ENCODE results near the gene PRKCE.
A peak's percentile ranks its signal among the peaks of the same experiment; 100 is the strongest.

The PRKCE gene

DNA sequence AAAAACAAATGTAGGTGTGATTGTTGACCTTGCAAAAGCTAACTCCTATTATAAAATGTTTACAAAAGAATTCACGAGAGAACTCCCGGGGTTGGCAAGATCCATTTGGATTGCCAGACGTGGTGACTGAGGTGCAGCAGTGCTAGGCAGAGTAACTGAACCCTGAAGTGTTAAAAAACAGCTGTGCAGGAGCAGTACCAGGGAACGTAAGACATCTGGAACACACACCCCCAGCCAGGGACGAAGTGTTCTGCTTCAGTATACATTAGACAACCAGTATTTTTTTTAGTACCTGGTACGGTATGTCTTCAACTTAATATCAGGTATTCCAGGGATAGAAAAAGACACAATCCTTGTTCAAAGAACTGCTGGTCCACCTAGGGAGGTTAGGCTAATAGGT, 373.6 kb downstream of the PRKCE start:
- TF ChIP-seq, protein P1, sequence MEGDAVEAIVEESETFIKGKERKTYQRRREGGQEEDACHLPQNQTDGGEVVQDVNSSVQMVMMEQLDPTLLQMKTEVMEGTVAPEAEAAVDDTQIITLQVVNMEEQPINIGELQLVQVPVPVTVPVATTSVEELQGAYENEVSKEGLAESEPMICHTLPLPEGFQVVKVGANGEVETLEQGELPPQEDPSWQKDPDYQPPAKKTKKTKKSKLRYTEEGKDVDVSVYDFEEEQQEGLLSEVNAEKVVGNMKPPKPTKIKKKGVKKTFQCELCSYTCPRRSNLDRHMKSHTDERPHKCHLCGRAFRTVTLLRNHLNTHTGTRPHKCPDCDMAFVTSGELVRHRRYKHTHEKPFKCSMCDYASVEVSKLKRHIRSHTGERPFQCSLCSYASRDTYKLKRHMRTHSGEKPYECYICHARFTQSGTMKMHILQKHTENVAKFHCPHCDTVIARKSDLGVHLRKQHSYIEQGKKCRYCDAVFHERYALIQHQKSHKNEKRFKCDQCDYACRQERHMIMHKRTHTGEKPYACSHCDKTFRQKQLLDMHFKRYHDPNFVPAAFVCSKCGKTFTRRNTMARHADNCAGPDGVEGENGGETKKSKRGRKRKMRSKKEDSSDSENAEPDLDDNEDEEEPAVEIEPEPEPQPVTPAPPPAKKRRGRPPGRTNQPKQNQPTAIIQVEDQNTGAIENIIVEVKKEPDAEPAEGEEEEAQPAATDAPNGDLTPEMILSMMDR (IDR thresholded peaks at IDR 0.05; ENCODE audit: borderline replicate concordance, insufficient read depth, low read depth, low read length) = no peak
- no peak overlapping the region for H3K4me3 ChIP-seq (ENCODE audit: low read depth, low read length)

GRCh38 chr2:46025676-46026075, 374.2 kb downstream of the PRKCE start:
- TF ChIP-seq, protein P1 (IDR thresholded peaks at IDR 0.05; ENCODE audit: borderline replicate concordance, insufficient read depth, low read depth, low read length) = no peak
- no peak overlapping the region for H3K4me3 ChIP-seq (ENCODE audit: low read depth, low read length)

DNA sequence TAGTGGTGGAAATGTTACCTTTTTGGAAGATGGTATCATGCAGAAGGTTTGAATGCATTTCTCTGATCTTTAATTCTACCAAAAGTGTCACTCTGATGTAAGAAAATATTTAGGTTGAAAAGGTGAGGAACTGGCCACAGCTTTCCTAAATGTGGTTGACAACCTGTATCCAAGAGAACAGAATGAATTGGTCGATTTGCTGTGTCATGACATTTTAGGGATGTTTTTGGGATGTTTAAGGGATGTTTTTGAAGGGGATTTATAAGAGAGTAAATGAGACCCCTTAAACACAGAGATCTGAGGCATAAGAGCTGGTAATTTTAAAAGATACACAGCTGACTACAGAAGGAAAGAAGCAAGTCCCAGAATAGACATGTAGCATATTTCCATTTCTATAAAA, 375.0 kb downstream of the PRKCE start:
- no peak overlapping the region for H3K4me3 ChIP-seq (ENCODE audit: low read depth, low read length)
- TF ChIP-seq, protein P1 (IDR thresholded peaks at IDR 0.05; ENCODE audit: borderline replicate concordance, insufficient read depth, low read depth, low read length) = no peak

DNA sequence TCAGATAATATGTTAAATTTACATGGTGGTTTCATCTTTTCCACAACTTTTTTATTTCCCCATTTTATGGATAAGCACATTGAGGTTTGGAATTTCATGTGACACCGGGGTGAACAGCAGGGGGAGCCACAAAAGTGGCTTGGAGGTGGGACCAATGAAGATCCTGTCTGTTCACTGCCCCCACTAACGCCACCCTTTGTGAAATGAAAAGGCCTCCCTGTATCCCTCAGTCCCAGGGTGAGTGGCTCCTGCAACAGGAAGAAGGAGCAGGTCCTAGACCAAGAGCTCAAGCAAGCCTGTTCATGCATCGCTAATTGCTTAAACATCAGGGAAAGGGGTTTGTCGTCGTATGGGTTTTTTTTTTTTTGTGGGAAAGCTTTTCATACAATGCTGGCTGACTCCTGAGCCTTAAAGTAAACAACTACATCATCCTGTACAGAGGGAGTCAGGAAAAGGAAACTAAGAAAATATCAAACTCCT, 377.9 kb downstream of the PRKCE start:
- TF ChIP-seq, protein P1 (IDR thresholded peaks at IDR 0.05; ENCODE audit: borderline replicate concordance, insufficient read depth, low read depth, low read length) = peak; percentile 23; the same call in 1 of the 2 replicates
- no peak overlapping the region for H3K4me3 ChIP-seq (ENCODE audit: low read depth, low read length)

DNA sequence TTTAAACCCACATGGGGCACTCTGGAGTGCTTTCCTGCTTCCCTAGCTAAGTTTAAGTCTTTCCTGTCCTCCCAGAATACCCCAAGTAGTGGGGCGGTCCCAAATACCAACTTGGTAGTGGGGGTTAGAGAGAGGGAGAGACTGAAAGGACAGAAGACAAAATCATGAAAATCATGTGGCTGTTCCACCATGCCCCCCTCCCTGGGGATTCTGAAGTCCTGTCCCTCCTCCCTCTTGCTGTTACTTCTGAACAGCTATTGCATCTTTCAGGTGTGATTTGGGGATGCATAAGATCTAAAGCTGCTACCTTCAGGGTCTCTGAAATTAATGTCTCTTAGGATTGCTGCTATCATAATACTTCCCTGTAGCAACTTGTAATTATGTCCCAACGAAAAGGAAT, 378.9 kb downstream of the PRKCE start:
- TF ChIP-seq, protein P1 (IDR thresholded peaks at IDR 0.05; ENCODE audit: borderline replicate concordance, insufficient read depth, low read depth, low read length) = no peak
- no peak overlapping the region for H3K4me3 ChIP-seq (ENCODE audit: low read depth, low read length)

- TF ChIP-seq, protein P1 (IDR thresholded peaks at IDR 0.05; ENCODE audit: borderline replicate concordance, insufficient read depth, low read depth, low read length) = no peak
- no peak overlapping the region for H3K4me3 ChIP-seq (ENCODE audit: low read depth, low read length)
Measured at GRCh38 chr2:46032161-46032813, 380.8 kb downstream of the PRKCE start.

GRCh38 chr2:46032996-46033395, 381.5 kb downstream of the PRKCE start:
- no peak overlapping the region for H3K4me3 ChIP-seq (ENCODE audit: low read depth, low read length)
- TF ChIP-seq, protein P1 (IDR thresholded peaks at IDR 0.05; ENCODE audit: borderline replicate concordance, insufficient read depth, low read depth, low read length) = no peak
